Activated T-helper 2 cell treated with anti-CD3 and anti-CD28 coated beads, Interferon-gamma antibody, Interleukin-2, Interleukin-4, amounts not matched to agents 10 μg/mL and 5 μg/mL and 100 μg/mL, durations not matched to agents 14 hours and 24 hours and 36 hours (primary cell): ENCODE measurements around the gene ATL2. TPM values are rescaled to one million over a fixed set of nuclear protein-coding genes. Genes with fewer than 3 reads are reported as not detected.

Experiments used
- DNase-seq: peaks from one replicate; pipeline ENCODE4 v3.0.0; 2021; ENCODE audit warnings: low spot score
- H3K27ac Mint-ChIP-seq: one replicate; pipeline ENCODE4 v1.8.0; 2021; ENCODE audit warnings: mixed read lengths
- H3K27me3 Mint-ChIP-seq: one replicate; pipeline ENCODE4 v1.8.0; 2021; ENCODE audit warnings: low read depth, mixed read lengths
- H3K36me3 Mint-ChIP-seq: one replicate; pipeline ENCODE4 v1.8.0; 2021; ENCODE audit warnings: low read depth, mixed read lengths
- H3K4me1 Mint-ChIP-seq: one replicate; pipeline ENCODE4 v1.8.0; 2021; ENCODE audit warnings: low read depth, mixed read lengths
- H3K4me3 Mint-ChIP-seq: one replicate; pipeline ENCODE4 v1.8.0; 2021; ENCODE audit warnings: low read depth, mild to moderate bottlenecking, moderate library complexity, mixed read lengths
- H3K9me3 Mint-ChIP-seq: one replicate; pipeline ENCODE4 v1.8.0; 2021; ENCODE audit warnings: mixed read lengths
- intact Hi-C: fragments of 100-400 bp; cut with micrococcal nuclease; formaldehyde crosslinking; loops from one replicate; pipeline ENCODE4 v1.15.1; 2023
- total RNA-seq: library from RNA; stranded (reverse); gene quantifications from 2 replicates; pipeline ENCODE4 v1.2.3, GENCODE V29; 2022

Gene ATL2
- total RNA-seq, 1 donor from 2014 or later = 57.1 TPM

DNA sequence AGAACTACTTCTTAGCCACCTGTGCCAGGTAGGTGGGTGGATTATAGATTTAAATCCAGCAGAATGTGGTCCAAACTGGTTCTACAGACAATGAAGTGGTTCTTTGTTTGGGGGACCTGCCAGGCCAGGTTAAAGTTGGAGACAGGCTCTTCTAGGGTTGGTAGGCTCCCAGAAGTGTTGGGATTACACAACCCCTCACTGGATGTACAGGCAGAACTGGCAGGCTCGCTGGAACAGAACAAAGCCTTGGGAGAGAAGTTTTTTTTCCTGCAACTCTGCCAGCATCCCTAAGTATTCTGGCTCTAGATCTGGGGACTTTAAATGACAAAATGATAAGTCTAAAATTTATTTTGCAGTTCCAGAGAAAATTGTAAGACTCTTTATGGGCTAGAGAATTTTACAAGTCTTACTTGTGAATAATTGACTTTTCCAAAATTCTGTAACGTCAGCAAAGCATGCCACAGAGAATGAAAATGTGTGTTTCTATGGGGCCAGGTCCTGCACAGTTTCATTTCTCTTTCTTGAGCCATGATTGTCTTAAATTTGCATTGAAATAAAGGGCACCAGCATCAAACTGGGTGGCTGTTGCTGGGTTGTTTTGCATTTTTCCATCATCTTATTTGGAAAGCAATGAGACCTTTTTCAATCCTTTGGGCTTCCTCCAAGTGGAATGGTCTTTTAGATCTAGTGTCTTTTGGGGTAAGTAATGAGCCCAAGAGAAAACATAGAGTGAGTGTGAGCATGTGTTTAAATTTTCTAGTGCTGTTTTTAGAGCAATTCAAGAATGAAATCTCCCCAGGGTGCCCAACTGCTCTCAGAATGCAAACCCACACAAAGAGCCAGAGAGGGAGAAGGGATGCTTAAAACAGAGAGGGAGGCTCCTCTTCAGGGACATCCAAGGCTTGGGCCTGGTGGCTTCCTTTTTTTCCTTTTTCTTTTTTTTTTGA is 32.4 kb upstream of the ATL2 start:
- no peak for DNase-seq
- H3K36me3 Mint-ChIP-seq = peaks cover 4% of the 10 kb centered on the region
- no peaks in the 10 kb centered on the region for H3K4me1 Mint-ChIP-seq
- H3K27ac Mint-ChIP-seq = no peak overlapping the region
- peaks cover 23% of the 10 kb centered on the region for H3K9me3 Mint-ChIP-seq
- intact Hi-C loops = no loop called here
- no peak overlapping the region for H3K4me3 Mint-ChIP-seq
- H3K27me3 Mint-ChIP-seq = peaks cover 15% of the 10 kb centered on the region

DNA sequence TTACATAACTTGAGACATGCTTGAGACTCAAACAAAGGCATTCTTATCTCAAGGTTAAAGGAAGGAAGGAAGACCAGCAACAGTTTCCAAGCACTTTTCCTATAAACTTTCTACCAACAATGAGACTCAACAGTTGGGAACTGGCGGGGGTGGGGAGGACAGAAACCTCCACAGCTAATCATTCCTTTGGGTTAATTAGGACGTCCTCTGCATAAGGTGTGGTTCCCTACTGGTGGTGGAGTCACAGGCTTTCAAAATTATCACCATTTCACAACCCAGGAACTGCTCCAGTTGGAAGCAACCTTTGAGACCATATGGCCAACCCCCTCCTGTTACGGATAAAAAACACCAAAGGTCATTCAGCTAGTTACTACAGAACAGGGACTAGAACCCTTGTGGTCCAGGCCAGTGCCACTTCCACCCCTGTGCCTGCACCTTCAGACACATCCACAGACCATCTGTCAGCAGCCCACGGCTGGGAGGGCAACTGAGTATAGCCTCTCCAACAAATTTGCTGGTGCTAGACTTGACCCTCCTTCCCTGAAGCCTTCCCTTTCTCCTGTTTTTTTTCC is 30.1 kb upstream of the ATL2 start:
- Mint-ChIP-seq H3K27me3 (peaks cover 15% of the 10 kb centered on the region), H3K36me3 (peaks cover under 1% of the 10 kb centered on the region), H3K9me3 (peaks cover 7% of the 10 kb centered on the region), H3K27ac (no peak overlapping the region), H3K4me1 (no peaks in the 10 kb centered on the region), H3K4me3 (no peak overlapping the region)
- intact Hi-C loops = no loop called here
- DNase-seq = no peak

DNA sequence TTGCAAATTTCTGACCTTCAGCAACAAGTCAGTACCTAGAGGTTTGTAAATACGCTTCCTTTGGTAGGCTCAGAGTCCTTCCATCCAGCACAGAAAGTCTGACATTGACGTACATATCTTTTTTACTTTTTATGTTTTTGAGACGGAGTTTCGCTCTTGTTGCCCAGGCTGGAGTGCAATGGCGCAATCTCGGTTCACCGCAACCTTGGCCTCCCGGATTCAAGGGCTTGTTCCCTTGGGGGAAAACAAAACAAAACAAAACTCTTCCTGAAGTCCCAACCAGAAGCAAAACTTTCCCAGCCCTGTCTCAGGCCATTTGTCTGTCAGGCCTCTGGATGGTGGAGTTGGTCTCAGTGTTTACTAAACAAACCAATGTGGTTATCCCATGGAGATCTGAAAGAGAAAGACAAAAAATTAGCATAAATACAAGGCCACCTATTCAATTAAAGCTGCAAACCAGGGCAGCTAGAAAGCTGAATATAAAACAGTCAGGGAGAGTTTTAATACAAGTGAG is 29.6 kb upstream of the ATL2 start:
- intact Hi-C loops = no loop called here

DNA sequence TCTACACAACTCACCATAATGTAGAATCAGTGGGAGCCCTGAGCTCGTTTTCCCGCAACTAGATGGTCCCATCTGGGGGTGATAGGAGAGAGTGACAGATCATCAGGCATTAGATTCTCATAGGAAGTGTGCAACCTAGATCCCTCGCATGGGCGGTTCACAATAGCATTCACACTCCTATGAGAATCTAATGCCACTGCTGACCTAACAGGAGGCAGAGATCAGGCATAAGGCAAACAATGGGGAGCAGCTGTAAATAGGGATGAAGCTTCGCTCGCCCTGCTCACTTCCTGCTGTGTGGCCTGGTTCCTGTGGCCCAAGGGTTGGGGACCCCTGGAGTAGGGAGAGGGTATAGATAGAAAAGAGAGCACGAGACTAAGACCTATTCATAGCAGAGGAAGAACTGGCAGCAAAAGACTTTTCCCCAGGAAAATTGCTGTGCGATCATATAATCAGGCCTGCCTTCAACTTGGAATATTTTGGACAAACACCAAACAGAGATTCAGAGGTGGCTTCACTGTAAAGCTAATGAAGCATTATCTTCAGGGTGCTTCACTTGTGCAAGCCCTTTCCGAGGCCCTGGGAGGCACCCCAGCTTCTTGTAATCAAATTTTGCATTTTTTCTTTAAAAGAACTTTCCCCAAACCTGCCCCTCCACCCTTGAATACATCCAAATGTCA is 29.0 kb upstream of the ATL2 start:
- H3K27me3 Mint-ChIP-seq = peaks cover 17% of the 10 kb centered on the region
- H3K27ac Mint-ChIP-seq = no peak overlapping the region
- intact Hi-C loops = no loop called here
- peaks cover 3% of the 10 kb centered on the region for H3K9me3 Mint-ChIP-seq
- no peak overlapping the region for H3K4me3 Mint-ChIP-seq
- no peak for DNase-seq
- H3K4me1 Mint-ChIP-seq = no peaks in the 10 kb centered on the region
- no peaks in the 10 kb centered on the region for H3K36me3 Mint-ChIP-seq

More for the DNA sequence above, 29.6 kb upstream of the ATL2 start:
- no peaks in the 10 kb centered on the region for H3K4me1 Mint-ChIP-seq
- H3K27ac Mint-ChIP-seq = no peak overlapping the region
- peaks cover 8% of the 10 kb centered on the region for H3K9me3 Mint-ChIP-seq
- H3K27me3 Mint-ChIP-seq = peaks cover 17% of the 10 kb centered on the region
- no peak for DNase-seq
- H3K36me3 Mint-ChIP-seq = no peaks in the 10 kb centered on the region
- H3K4me3 Mint-ChIP-seq = no peak overlapping the region

DNA sequence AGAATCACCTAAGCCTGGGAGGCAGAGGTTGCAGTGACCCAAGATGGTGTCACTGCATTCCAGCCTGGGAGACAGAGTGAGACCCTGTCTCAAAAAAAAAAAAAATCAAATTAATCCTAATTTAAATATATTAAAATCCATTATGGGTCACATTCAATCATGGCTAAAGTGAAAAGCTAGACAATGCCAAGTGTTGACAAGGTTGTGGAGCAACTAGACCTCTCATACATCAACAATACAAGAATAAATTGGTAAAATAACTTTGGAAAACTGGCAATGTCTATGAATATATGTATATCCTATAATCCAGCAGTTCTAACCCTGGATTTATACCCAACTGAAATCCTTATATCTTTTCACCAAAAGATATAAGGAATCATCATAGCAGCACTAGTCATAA is 23.4 kb upstream of the ATL2 start:
- H3K4me3 Mint-ChIP-seq = no peak overlapping the region
- DNase-seq = no peak
- H3K36me3 Mint-ChIP-seq = no peaks in the 10 kb centered on the region
- H3K27me3 Mint-ChIP-seq = peaks cover 6% of the 10 kb centered on the region
- H3K9me3 Mint-ChIP-seq = peaks cover 3% of the 10 kb centered on the region
- H3K27ac Mint-ChIP-seq = no peak overlapping the region
- intact Hi-C loops = no loop called here
- H3K4me1 Mint-ChIP-seq = peaks cover 5% of the 10 kb centered on the region

DNA sequence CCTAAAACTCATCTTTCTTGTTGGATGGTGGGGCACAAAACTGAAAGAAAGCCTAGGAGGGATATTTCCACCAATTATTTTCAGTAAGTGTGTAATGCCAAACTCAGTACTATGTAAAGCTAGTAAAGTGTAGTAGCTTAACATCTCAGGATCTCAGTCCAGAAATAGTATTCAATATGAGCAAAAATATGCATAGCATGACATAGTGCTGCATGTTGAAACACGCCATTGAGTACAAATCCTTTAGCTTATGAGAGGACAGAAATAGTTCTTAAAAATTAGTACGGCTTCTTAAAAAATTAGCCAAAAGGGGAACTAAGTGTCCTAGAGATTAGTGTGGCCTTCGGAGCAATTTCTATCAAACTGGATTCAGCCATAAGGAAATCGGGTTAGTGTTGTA is 21.7 kb upstream of the ATL2 start:
- no peak overlapping the region for H3K27ac Mint-ChIP-seq
- intact Hi-C loops = no loop called here
- H3K9me3 Mint-ChIP-seq = peaks cover 3% of the 10 kb centered on the region
- H3K4me3 Mint-ChIP-seq = no peak overlapping the region
- peaks cover 9% of the 10 kb centered on the region for H3K27me3 Mint-ChIP-seq
- no peaks in the 10 kb centered on the region for H3K36me3 Mint-ChIP-seq
- no peak for DNase-seq
- peaks cover 20% of the 10 kb centered on the region for H3K4me1 Mint-ChIP-seq

DNA sequence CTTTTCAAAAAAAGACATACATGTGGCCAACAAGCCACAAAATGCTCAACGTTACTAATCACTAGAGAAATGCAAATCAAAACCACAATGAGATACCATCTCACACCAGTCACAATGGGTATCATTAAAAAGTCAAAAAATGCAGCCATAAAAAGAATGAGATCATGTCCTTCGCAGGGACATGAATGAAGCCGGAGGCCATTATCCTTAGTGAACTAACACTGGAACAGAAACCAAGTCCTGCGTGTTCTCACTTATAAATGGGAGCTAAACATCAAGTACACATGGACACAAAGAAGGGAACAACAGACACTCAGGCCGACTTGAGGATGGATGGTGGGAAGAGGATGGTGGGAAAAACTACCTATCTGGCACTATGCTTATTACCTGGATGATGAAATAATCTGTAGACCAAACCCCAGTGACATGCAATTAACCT is 17.8 kb upstream of the ATL2 start:
- no peaks in the 10 kb centered on the region for H3K9me3 Mint-ChIP-seq
- DNase-seq = no peak
- peaks cover 20% of the 10 kb centered on the region for H3K4me1 Mint-ChIP-seq
- intact Hi-C loops = loop anchor here (2.0 to 5.0 kb wide), 2 partner anchors 18 to 67 kb away; partner anchors contain the start of gene ATL2
- H3K27me3 Mint-ChIP-seq = peaks cover 18% of the 10 kb centered on the region
- no peak overlapping the region for H3K4me3 Mint-ChIP-seq
- H3K36me3 Mint-ChIP-seq = no peaks in the 10 kb centered on the region
- H3K27ac Mint-ChIP-seq = peak overlapping the region; percentile 23

DNA sequence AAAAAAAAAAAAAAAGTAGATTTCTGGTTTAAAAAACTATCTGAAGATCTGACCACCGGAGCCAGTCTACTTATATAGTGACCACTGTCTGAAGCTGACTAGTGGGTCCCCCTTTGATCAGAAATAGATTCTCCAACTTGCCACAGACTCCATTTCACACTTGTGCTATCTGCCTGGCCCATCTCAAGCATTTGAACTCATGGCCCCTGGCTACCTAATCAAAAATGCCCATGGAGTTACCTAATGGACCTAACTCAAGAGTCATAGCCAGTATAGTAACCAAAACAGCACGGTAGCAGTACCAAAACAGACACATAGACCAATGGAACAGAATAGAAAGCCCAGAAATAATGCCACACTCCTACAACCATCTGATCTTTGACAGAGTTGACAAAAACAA is 17.0 kb upstream of the ATL2 start:
- Mint-ChIP-seq H3K27me3 (peaks cover 18% of the 10 kb centered on the region), H3K27ac (no peak overlapping the region), H3K9me3 (no peaks in the 10 kb centered on the region), H3K4me3 (no peak overlapping the region), H3K4me1 (peaks cover 25% of the 10 kb centered on the region), H3K36me3 (no peaks in the 10 kb centered on the region)
- no peak for DNase-seq
- intact Hi-C loops = loop anchor here (2.0 to 5.0 kb wide), 2 partner anchors 17 to 68 kb away; partner anchors contain the start of gene ATL2

DNA sequence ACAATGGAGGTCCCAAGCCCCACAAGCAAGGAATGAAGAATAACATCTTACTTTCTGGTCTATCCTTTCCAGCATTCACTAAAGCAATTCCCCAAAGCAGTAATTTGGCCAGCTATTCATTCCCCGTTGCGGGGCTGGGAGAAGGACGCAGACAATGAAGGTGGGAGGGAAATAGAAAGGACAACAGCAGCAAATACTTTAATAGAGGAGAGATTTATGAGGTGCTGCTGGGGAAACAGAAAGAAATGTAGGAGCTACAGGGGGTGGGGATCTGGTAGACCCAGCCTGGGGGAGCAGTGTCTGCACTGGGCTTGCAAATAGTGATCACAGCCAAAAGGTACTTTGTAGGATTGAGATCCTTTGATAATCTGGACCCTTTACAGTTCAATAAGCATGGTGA is 13.9 kb upstream of the ATL2 start:
- intact Hi-C loops = loop anchor here (5.0 kb wide), 1 partner anchor 71 kb away; no protein-coding TSS in a partner anchor
- H3K4me1 Mint-ChIP-seq = peaks cover 39% of the 10 kb centered on the region

DNA sequence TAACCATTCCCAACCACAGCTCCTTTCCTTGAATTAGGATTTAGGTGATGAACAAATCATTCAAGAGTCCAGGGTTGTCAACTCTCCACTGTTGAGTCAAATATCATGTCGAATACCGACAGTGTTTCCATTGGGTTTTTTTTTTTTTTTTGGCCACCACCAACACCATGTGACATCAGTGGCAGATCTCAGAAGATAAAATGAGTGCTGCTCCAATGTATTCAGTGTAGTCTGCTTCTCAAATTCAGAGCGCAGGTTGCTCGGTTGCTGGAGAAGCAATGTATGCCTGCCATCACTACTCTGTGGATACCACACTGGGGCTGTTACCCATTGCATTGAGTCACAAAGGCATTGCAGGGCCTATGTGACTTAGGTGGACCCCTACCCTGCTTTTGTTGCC is 10.8 kb upstream of the ATL2 start:
- peaks cover 11% of the 10 kb centered on the region for H3K27me3 Mint-ChIP-seq
- no peaks in the 10 kb centered on the region for H3K36me3 Mint-ChIP-seq
- no peaks in the 10 kb centered on the region for H3K9me3 Mint-ChIP-seq
- peak; percentile 28 for DNase-seq
- H3K27ac Mint-ChIP-seq = peak overlapping the region; percentile 47
- H3K4me3 Mint-ChIP-seq = peak overlapping the region; percentile 19
- intact Hi-C loops = loop anchor here (1.0 kb wide), 1 partner anchor 11 kb away; the partner anchor contains the start of gene ATL2
- peaks cover 24% of the 10 kb centered on the region for H3K4me1 Mint-ChIP-seq

More for the DNA sequence above, 13.9 kb upstream of the ATL2 start:
- Mint-ChIP-seq H3K4me3 (no peak overlapping the region), H3K9me3 (no peaks in the 10 kb centered on the region), H3K36me3 (no peaks in the 10 kb centered on the region), H3K27me3 (peaks cover 16% of the 10 kb centered on the region), H3K27ac (no peak overlapping the region)
- DNase-seq = no peak

DNA sequence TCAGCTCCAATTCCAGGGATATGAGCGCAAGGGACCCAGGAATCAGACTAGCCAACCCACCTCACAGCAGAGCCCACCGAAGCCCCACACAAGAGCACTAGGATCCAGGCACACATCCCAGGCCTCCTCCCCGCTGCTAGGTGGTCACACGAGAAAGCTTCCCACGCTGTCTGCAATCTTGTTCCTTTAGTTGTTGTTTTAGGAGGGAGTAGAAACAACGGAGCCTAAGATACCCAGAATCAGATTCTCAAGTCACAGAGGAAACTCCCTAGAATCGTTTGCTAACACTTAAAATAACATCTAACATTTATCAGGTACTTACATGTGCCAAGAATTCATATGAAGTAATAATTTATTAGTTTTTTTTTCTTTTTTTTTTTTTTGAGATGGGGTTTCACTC is 9.7 kb upstream of the ATL2 start:
- Mint-ChIP-seq H3K9me3 (no peaks in the 10 kb centered on the region), H3K4me3 (no peak overlapping the region), H3K36me3 (no peaks in the 10 kb centered on the region), H3K4me1 (peaks cover 26% of the 10 kb centered on the region), H3K27ac (no peak overlapping the region), H3K27me3 (peaks cover 10% of the 10 kb centered on the region)
- DNase-seq = no peak
- intact Hi-C loops = no loop called here

DNA sequence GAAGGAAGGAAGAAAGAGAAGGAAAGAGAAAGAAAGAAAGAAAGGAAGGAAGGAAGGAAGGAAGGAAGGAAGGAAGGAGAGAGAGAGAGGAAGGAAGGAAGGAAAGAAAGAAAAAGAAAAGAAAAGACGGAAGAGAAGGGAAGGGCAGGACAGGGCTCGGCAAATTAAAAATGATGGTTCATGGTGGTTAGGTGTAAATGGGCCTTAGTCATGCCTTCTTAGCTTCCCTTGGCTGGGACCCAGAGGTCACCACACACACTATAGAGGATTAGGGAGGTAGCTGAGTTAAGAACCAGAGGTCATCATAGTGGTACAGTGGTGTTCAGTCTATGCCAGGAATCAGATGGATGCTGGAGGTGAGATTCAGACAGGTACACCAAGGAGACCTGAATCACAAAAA is 9.3 kb upstream of the ATL2 start:
- intact Hi-C loops = no loop called here
- no peak for DNase-seq
- no peaks in the 10 kb centered on the region for H3K36me3 Mint-ChIP-seq
- no peaks in the 10 kb centered on the region for H3K9me3 Mint-ChIP-seq
- no peak overlapping the region for H3K27ac Mint-ChIP-seq
- peaks cover 30% of the 10 kb centered on the region for H3K4me1 Mint-ChIP-seq
- no peak overlapping the region for H3K4me3 Mint-ChIP-seq
- peaks cover 6% of the 10 kb centered on the region for H3K27me3 Mint-ChIP-seq
